ENCODE measurements around the gene GPHA2.

GRCh38 chr11:64933935-64934681 lies 1.6 kb downstream of the GPHA2 start:
- TF ChIP-seq, protein P1, sequence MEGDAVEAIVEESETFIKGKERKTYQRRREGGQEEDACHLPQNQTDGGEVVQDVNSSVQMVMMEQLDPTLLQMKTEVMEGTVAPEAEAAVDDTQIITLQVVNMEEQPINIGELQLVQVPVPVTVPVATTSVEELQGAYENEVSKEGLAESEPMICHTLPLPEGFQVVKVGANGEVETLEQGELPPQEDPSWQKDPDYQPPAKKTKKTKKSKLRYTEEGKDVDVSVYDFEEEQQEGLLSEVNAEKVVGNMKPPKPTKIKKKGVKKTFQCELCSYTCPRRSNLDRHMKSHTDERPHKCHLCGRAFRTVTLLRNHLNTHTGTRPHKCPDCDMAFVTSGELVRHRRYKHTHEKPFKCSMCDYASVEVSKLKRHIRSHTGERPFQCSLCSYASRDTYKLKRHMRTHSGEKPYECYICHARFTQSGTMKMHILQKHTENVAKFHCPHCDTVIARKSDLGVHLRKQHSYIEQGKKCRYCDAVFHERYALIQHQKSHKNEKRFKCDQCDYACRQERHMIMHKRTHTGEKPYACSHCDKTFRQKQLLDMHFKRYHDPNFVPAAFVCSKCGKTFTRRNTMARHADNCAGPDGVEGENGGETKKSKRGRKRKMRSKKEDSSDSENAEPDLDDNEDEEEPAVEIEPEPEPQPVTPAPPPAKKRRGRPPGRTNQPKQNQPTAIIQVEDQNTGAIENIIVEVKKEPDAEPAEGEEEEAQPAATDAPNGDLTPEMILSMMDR (IDR thresholded peaks at IDR 0.05): no peak
- TF ChIP-seq TEAD4 (IDR thresholded peaks at IDR 0.05; ENCODE audit: borderline replicate concordance, insufficient read depth): no peak
- no peak for TF ChIP-seq GABPA (IDR thresholded peaks at IDR 0.05; ENCODE audit: low read depth)
- no peak for TF ChIP-seq MXI1 (IDR thresholded peaks at IDR 0.05; ENCODE audit: low read depth, low read length)
- no peak for TF ChIP-seq GATA2 (CRISPR knock-in tag; IDR thresholded peaks at IDR 0.05)
- no peak for TF ChIP-seq NFIC (IDR thresholded peaks at IDR 0.05; ENCODE audit: borderline replicate concordance)
- no peak for TF ChIP-seq USF2 (IDR thresholded peaks at IDR 0.05; ENCODE audit: borderline replicate concordance, low read depth, low read length)
- TF ChIP-seq FOSL2 (IDR thresholded peaks at IDR 0.05; ENCODE audit: borderline replicate concordance, low read depth): no peak
- TF ChIP-seq, protein P2, sequence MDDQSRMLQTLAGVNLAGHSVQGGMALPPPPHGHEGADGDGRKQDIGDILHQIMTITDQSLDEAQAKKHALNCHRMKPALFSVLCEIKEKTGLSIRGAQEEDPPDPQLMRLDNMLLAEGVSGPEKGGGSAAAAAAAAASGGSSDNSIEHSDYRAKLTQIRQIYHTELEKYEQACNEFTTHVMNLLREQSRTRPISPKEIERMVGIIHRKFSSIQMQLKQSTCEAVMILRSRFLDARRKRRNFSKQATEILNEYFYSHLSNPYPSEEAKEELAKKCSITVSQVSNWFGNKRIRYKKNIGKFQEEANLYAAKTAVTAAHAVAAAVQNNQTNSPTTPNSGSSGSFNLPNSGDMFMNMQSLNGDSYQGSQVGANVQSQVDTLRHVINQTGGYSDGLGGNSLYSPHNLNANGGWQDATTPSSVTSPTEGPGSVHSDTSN (IDR thresholded peaks at IDR 0.05): no peak
- TF ChIP-seq MAX (IDR thresholded peaks at IDR 0.05; ENCODE audit: low read depth): no peak
- TF ChIP-seq TAF1 (IDR thresholded peaks at IDR 0.05; ENCODE audit: borderline replicate concordance, low read depth, low read length): no peak
- no peak for TF ChIP-seq CHD2 (IDR thresholded peaks at IDR 0.05; ENCODE audit: low read length, partially characterized antibody)
- TF ChIP-seq, protein P3, sequence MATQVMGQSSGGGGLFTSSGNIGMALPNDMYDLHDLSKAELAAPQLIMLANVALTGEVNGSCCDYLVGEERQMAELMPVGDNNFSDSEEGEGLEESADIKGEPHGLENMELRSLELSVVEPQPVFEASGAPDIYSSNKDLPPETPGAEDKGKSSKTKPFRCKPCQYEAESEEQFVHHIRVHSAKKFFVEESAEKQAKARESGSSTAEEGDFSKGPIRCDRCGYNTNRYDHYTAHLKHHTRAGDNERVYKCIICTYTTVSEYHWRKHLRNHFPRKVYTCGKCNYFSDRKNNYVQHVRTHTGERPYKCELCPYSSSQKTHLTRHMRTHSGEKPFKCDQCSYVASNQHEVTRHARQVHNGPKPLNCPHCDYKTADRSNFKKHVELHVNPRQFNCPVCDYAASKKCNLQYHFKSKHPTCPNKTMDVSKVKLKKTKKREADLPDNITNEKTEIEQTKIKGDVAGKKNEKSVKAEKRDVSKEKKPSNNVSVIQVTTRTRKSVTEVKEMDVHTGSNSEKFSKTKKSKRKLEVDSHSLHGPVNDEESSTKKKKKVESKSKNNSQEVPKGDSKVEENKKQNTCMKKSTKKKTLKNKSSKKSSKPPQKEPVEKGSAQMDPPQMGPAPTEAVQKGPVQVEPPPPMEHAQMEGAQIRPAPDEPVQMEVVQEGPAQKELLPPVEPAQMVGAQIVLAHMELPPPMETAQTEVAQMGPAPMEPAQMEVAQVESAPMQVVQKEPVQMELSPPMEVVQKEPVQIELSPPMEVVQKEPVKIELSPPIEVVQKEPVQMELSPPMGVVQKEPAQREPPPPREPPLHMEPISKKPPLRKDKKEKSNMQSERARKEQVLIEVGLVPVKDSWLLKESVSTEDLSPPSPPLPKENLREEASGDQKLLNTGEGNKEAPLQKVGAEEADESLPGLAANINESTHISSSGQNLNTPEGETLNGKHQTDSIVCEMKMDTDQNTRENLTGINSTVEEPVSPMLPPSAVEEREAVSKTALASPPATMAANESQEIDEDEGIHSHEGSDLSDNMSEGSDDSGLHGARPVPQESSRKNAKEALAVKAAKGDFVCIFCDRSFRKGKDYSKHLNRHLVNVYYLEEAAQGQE (IDR thresholded peaks at IDR 0.05; ENCODE audit: low read depth, low read length): no peak
